Activated CD8-positive, alpha-beta T cell treated with anti-CD3 and anti-CD28 coated beads, Interleukin-2, amount 10 ng/mL, durations not matched to agents 7 days and 5 days (primary cell): Measurements from ENCODE around the gene PROSER3. TPM values are rescaled to one million over a fixed set of nuclear protein-coding genes. Genes with fewer than 3 reads are reported as not detected.

Source experiments
- ATAC-seq: fragments of 150-1000 bp; cut with Tn5 transposase; one replicate; pipeline ENCODE4 v1.10.0; 2021; ENCODE audit warnings: moderate library complexity
- CTCF ChIA-PET: fragments of 350-600 bp; sonication (Branson Sonifier 250); formaldehyde crosslinking; loops from one replicate; lab custom pipeline; 2021; ENCODE audit warnings: antibody characterized with exemption; lab: Charles Lee
- POLR2A ChIA-PET: fragments of 350-600 bp; sonication (Branson Sonifier 250); formaldehyde crosslinking; loops from one replicate; lab custom pipeline; 2021; ENCODE audit warnings: antibody characterized with exemption; lab: Charles Lee
- DNase-seq: peaks from one replicate; pipeline ENCODE4 v3.0.0-alpha.2; 2020
- H3K27ac Mint-ChIP-seq: one replicate; pipeline ENCODE4 v1.8.0; 2021; ENCODE audit warnings: mild to moderate bottlenecking, mixed read lengths
- H3K27me3 Mint-ChIP-seq: one replicate; pipeline ENCODE4 v1.8.0; 2021; ENCODE audit warnings: low read depth, mixed read lengths
- H3K36me3 Mint-ChIP-seq: one replicate; pipeline ENCODE4 v1.8.0; 2021; ENCODE audit warnings: low read depth, mixed read lengths
- H3K4me1 Mint-ChIP-seq: one replicate; pipeline ENCODE4 v1.8.0; 2021; ENCODE audit warnings: low read depth, mixed read lengths
- H3K4me3 Mint-ChIP-seq: one replicate; pipeline ENCODE4 v1.8.0; 2021; ENCODE audit warnings: mild to moderate bottlenecking, mixed read lengths
- H3K9me3 Mint-ChIP-seq: one replicate; pipeline ENCODE4 v1.8.0; 2022; ENCODE audit warnings: mixed read lengths; ENCODE audit not compliant: insufficient read depth
- total RNA-seq, 2 experiments: library from RNA; stranded (reverse); gene quantifications; one replicate each; pipeline ENCODE4 v1.2.3, GENCODE V29; 2021

The PROSER3 gene
- total RNA-seq = 10 to 100 TPM; 48.0 to 54.6 TPM

GRCh38 chr19:35757749-35758608, at the start of gene PROSER3:
TSS of gene PROSER3 (plus strand) at chr19:35758176. CDS start at chr19:35758216, 40 bp downstream.
- DNase-seq = peak; percentile 99
- no peaks in the 10 kb centered on the region for H3K27me3 Mint-ChIP-seq
- peak within 1 kb of the TSS; percentile 89 for H3K4me3 Mint-ChIP-seq
- CTCF ChIA-PET = interaction anchor here (0.9 to 1.0 kb wide), 2 partner anchors 13 to 64 kb away, joined by 3 read pairs; partner anchors contain the start of genes PSENEN and U2AF1L4
- ATAC-seq = peak; percentile 99
- no peaks in the 10 kb centered on the region for H3K9me3 Mint-ChIP-seq
- POLR2A ChIA-PET = interaction anchor here (0.9 to 1.6 kb wide), 5 partner anchors 9 to 116 kb away, joined by 3 to 6 read pairs (median 3); partner anchors contain the start of genes LIN37, PSENEN and U2AF1L4
- peaks cover 36% of the 10 kb centered on the region for H3K36me3 Mint-ChIP-seq
- H3K27ac Mint-ChIP-seq = peak within 1 kb of the TSS; percentile 96
- peaks cover 36% of the 10 kb centered on the region for H3K4me1 Mint-ChIP-seq

GRCh38 chr19:35708391-35708790, 49.6 kb upstream of the PROSER3 start:
- no peak overlapping the region for H3K4me3 Mint-ChIP-seq
- H3K9me3 Mint-ChIP-seq = no peaks in the 10 kb centered on the region
- H3K4me1 Mint-ChIP-seq = peaks cover 41% of the 10 kb centered on the region
- H3K27ac Mint-ChIP-seq = no peak overlapping the region
- DNase-seq (no peak), ATAC-seq (no peak)
- CTCF ChIA-PET = interaction anchor here (1.7 to 2.0 kb wide), 2 partner anchors 10 to 14 kb away, joined by 6 to 11 read pairs; no protein-coding TSS in a partner anchor
- POLR2A ChIA-PET = no interaction called here
- no peaks in the 10 kb centered on the region for H3K36me3 Mint-ChIP-seq
- H3K27me3 Mint-ChIP-seq = no peaks in the 10 kb centered on the region

GRCh38 chr19:35710784-35711723, 46.9 kb upstream of the PROSER3 start:
- POLR2A ChIA-PET = interaction anchor here (0.9 to 7.6 kb wide), 7 partner anchors 8 to 221 kb away, joined by 3 to 113 read pairs (median 8); partner anchors contain the start of genes LIN37, PSENEN, U2AF1L4 and ZBTB32
- Mint-ChIP-seq H3K27me3 (no peaks in the 10 kb centered on the region), H3K36me3 (peaks cover 16% of the 10 kb centered on the region), H3K9me3 (no peaks in the 10 kb centered on the region), H3K4me3 (peak overlapping the region; percentile 34), H3K27ac (peak overlapping the region; percentile 95), H3K4me1 (peaks cover 67% of the 10 kb centered on the region)
- CTCF ChIA-PET = interaction anchor here (0.8 to 6.7 kb wide), 6 partner anchors 12 to 220 kb away, joined by 3 to 266 read pairs (median 6); partner anchors contain the start of gene LIN37
- ATAC-seq (peak; percentile 29), DNase-seq (peak; percentile 75)

GRCh38 chr19:35712567-35713505, 45.1 kb upstream of the PROSER3 start:
- Mint-ChIP-seq H3K9me3 (no peaks in the 10 kb centered on the region), H3K27me3 (no peaks in the 10 kb centered on the region), H3K27ac (peak overlapping the region; percentile 95), H3K4me3 (peak overlapping the region; percentile 83), H3K36me3 (peaks cover 24% of the 10 kb centered on the region), H3K4me1 (peaks cover 74% of the 10 kb centered on the region)
- POLR2A ChIA-PET = interaction anchor here (0.6 to 7.6 kb wide), 8 partner anchors 10 to 307 kb away, joined by 3 to 113 read pairs (median 8); partner anchors contain the start of genes COX6B1, NFKBID, PSENEN and U2AF1L4
- ATAC-seq (peak; percentile 25), DNase-seq (peak; percentile 89)
- CTCF ChIA-PET = interaction anchor here (1.3 to 6.7 kb wide), 9 partner anchors 14 to 218 kb away, joined by 3 to 266 read pairs (median 6); partner anchors contain the start of genes COX6B1, LIN37, PSENEN and U2AF1L4

- Mint-ChIP-seq H3K9me3 (no peaks in the 10 kb centered on the region), H3K36me3 (peaks cover 24% of the 10 kb centered on the region), H3K4me1 (peaks cover 73% of the 10 kb centered on the region), H3K27ac (peak overlapping the region; percentile 95), H3K4me3 (peak overlapping the region; percentile 83), H3K27me3 (no peaks in the 10 kb centered on the region)
- DNase-seq (no peak), ATAC-seq (no peak)
- POLR2A ChIA-PET = interaction anchor here (0.6 to 7.6 kb wide), 6 partner anchors 10 to 306 kb away, joined by 3 to 113 read pairs (median 9); partner anchors contain the start of genes NFKBID and ZBTB32
- CTCF ChIA-PET = interaction anchor here (1.3 to 6.7 kb wide), 8 partner anchors 15 to 218 kb away, joined by 3 to 266 read pairs (median 5); partner anchors contain the start of genes COX6B1, LIN37, PSENEN and U2AF1L4
These were observed 44.5 kb upstream of the PROSER3 start for GRCh38 chr19:35713506-35713850.

GRCh38 chr19:35713904-35714495, 44.0 kb upstream of the PROSER3 start:
- Mint-ChIP-seq H3K4me1 (peaks cover 73% of the 10 kb centered on the region), H3K9me3 (no peaks in the 10 kb centered on the region), H3K4me3 (peak overlapping the region; percentile 83), H3K27me3 (no peaks in the 10 kb centered on the region), H3K27ac (peak overlapping the region; percentile 95), H3K36me3 (peaks cover 24% of the 10 kb centered on the region)
- CTCF ChIA-PET = interaction anchor here (0.7 to 6.7 kb wide), 13 partner anchors 15 to 217 kb away, joined by 3 to 266 read pairs (median 4); partner anchors contain the start of genes COX6B1, IGFLR1 and LIN37
- no peak for ATAC-seq
- no peak for DNase-seq
- POLR2A ChIA-PET = interaction anchor here (1.1 to 7.6 kb wide), 6 partner anchors 11 to 186 kb away, joined by 3 to 113 read pairs (median 9); partner anchors contain the start of genes NFKBID and ZBTB32

- peak; percentile 64 for DNase-seq
- Mint-ChIP-seq H3K4me1 (peaks cover 76% of the 10 kb centered on the region), H3K27ac (peak overlapping the region; percentile 95), H3K4me3 (peak overlapping the region; percentile 83), H3K36me3 (peaks cover 28% of the 10 kb centered on the region), H3K27me3 (no peaks in the 10 kb centered on the region), H3K9me3 (no peaks in the 10 kb centered on the region)
- no peak for ATAC-seq
- ChIA-PET CTCF (interaction anchor here (0.7 to 6.7 kb wide), 10 partner anchors 15 to 216 kb away, joined by 3 to 266 read pairs (median 4); partner anchors contain the start of genes COX6B1 and IGFLR1), POLR2A (interaction anchor here (1.2 to 7.6 kb wide), 5 partner anchors 12 to 33 kb away, joined by 3 to 113 read pairs (median 5); partner anchors contain the start of genes LIN37 and ZBTB32)
These were observed 43.2 kb upstream of the PROSER3 start for GRCh38 chr19:35714601-35715354.

GRCh38 chr19:35715355-35715809, 42.6 kb upstream of the PROSER3 start:
- DNase-seq (peak; percentile 30), ATAC-seq (no peak)
- H3K36me3 Mint-ChIP-seq = peaks cover 31% of the 10 kb centered on the region
- peak overlapping the region; percentile 83 for H3K4me3 Mint-ChIP-seq
- ChIA-PET POLR2A (interaction anchor here (1.2 to 7.6 kb wide), 5 partner anchors 12 to 33 kb away, joined by 3 to 113 read pairs (median 5); partner anchors contain the start of genes LIN37 and ZBTB32), CTCF (interaction anchor here (0.5 to 6.7 kb wide), 6 partner anchors 16 to 216 kb away, joined by 3 to 266 read pairs (median 4); no protein-coding TSS in a partner anchor)
- peaks cover 77% of the 10 kb centered on the region for H3K4me1 Mint-ChIP-seq
- no peaks in the 10 kb centered on the region for H3K27me3 Mint-ChIP-seq
- H3K9me3 Mint-ChIP-seq = no peaks in the 10 kb centered on the region
- H3K27ac Mint-ChIP-seq = peak overlapping the region; percentile 89
